Stimulated activated CD8-positive, alpha-beta memory T cell treated with anti-CD3 and anti-CD28 coated beads, Interleukin-7, amount 100 ng/mL, for 1 hour (primary cell): ENCODE measurements around the gene DMGDH.
A peak's percentile ranks its signal among the peaks of the same experiment; 100 is the strongest.

Experiments
- DNase-seq, 2 donors: peaks; one replicate each; pipeline ENCODE4 v3.0.0-alpha.2; 2020; ENCODE audit warnings: low read depth in 2 of 2

The DMGDH gene

GRCh38 chr5:79070350-79070667 is 835 bp upstream of the DMGDH start:
- no peak for DNase-seq

- DNase-seq, result no peak
These were observed 7.0 kb downstream of the DMGDH start for GRCh38 chr5:79062436-79062835.

GRCh38 chr5:79059674-79060073 is 9.8 kb downstream of the DMGDH start:
- no peak for DNase-seq

- DNase-seq, result no peak
These were observed 12.6 kb downstream of the DMGDH start for GRCh38 chr5:79056847-79057246.

- no peak for DNase-seq
These were observed 14.5 kb downstream of the DMGDH start for GRCh38 chr5:79055017-79055416.

DNA sequence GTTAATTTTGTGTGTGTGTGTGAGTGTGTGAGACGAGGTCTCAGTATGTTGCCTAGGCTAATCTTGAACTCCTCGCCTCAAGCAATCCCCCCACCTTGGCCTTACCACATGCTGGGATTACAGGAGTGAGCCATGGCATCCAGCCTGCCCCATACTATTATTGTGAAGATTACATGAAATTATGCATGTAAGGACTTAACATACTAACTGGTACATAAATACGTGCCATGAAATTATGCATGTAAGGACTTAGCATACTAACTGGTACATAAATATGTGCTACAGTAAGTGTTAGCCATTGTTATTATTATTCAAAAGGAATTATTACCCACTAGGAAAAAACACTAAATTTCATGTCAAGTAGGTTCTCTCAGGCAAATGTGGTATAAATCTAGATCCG is 16.2 kb downstream of the DMGDH start:
- no peak for DNase-seq

DNA sequence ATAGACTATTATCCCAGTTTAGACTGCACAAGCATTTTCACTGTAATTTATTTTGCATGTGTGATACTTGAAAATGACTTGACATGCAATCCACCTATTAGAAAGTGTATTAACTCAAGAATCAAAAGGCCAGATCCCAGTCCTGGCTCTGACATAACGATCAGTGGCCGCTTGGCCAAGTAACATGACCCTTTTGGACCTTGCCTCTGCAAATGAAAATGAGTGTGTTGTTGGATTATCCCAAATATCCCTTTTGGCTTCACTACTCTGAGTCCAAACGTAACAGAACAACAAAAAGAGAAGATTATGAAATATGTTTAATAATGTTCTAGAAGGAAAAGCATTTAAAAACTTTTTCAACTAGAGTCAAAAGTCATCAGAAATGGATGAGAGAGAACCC is 19.0 kb downstream of the DMGDH start:
- DNase-seq, result no peak

DNA sequence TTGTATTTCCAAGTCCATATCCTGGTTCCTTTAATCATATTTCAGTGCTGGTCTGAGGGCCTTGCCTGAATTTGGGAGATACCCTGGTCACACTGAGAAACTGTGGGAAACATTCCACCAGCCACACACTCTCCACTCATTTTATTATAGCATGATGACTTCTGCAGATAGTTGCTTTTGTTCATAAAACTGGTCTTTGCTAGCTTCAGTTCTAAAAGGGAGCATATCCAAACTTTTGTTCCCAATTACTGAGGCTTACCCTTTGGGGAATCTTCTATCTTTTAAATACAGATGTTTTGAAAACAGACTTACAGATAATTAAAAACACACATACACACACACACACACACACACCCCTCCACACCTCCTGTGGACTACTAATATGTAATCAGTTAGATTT is 21.0 kb downstream of the DMGDH start:
- DNase-seq, result no peak

DNA sequence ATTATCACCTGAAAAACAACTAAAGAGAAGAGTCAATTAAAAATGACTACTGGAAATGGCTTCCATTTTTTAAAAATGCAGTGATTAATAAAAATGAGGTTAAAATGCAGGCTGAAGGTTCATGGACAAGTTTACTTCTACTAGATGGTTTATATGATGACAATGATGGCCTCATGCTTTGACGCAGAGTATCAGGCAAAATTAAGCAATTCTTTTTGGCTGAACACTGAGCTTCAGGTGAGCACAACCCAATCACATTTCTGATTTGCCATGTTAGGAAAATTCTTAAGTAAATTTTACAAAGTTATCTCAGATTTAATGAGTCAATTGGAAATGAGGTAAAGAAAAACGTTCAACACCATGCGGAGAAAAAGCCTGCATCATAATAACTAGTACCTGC is 22.3 kb downstream of the DMGDH start:
- no peak for DNase-seq

- no peak for DNase-seq
These were observed 27.3 kb downstream of the DMGDH start for GRCh38 chr5:79042188-79042587.

- DNase-seq, result no peak
These were observed 32.7 kb downstream of the DMGDH start for GRCh38 chr5:79036769-79037168.

GRCh38 chr5:79035237-79035636 is 34.2 kb downstream of the DMGDH start:
- no peak for DNase-seq

GRCh38 chr5:79032782-79033181 is 36.7 kb downstream of the DMGDH start:
- DNase-seq, result no peak

DNA sequence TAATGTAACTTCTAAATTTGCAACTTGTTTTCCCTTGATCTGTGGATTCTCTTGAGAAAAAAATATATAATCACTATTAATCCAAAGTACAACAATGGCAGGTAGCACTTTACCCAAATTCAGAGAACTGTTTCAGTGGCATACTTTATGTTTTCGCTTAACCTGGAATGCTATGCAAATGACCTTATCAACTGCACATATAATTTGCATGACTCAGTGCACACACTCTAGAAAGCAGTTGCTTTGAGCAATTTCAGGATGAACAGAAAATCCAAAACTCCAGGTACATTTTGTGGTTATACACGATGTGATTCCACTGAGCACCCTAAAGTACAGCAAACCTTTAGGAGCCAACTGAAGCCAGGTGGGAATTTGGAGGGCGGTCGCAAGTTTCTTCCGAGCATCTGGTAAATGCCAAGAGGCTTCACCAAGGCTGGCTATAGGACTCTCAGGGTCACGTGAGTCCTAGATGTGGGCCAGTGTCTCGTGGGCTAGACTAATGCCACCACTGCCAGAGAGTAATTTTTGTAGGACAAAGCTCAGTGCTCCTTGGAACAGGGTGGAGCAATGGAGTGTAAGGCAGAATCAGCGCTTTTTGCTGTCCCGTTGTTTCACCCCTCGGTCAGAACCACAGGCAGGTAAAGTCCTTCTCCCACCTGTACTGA is 37.3 kb downstream of the DMGDH start:
- no peak for DNase-seq

- no peak for DNase-seq
These were observed 38.0 kb downstream of the DMGDH start for GRCh38 chr5:79031485-79031867.

DNA sequence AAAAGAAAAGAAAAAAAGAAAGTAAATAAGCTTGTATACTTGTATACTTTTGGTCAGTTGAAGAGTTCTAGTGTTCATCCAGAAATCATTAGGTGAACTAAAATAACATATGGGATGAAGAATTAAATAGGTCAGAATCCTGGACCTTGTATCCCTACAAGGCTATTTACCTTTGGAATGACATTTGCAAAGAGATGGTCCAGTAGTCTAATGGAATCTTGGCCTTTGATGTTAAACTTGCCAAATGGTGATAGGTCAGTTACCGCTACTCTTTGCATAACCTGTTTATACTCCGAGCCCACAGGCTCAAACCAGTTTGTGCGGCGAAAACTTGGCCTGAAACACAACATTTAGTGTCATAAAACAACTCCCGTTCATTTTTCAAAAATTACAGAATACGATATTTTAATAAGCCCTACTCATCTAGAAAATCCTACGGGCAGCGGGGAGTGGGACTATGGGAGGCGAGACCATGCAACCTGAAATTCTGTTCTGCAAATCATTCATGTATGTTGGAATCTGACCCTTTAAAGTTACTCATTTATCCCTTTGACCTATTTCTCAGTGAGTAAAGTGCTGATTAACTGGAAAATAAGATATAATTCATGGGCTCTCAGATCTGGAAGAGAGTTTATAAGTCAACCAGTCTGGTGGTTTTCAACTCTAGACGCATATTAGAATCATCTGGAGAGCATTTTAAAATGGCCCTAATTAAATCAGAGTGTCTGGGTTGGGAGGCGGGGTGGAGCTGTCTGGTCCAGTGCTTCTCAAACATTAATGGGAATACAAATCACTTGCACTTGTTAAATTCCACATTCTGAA is 38.6 kb downstream of the DMGDH start:
- no peak for DNase-seq

DNA sequence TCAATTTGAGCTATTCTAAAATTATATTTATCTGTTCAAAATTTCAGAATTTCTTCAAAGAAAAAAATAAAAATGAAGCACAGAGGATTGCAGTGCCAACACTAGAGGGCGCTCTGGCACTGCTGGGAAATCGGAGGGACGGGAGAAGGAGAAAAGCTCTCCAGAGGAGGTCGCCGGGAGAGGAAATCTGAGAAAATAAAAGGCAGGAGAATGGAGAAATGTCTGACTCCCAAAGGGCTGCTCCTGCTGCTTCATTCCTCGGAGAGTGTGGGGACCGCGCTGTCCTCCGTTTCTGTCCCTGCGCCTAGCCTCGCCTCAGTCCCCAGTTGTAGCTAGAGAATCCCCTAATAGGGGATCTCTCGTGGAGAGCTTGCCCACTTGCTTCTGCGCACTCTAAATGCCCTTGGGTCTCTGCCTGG is 44.4 kb downstream of the DMGDH start:
- peak in 1 of 2 donors; percentile 19 for DNase-seq

GRCh38 chr5:79023947-79024346 is 45.5 kb downstream of the DMGDH start:
- no peak for DNase-seq

DNA sequence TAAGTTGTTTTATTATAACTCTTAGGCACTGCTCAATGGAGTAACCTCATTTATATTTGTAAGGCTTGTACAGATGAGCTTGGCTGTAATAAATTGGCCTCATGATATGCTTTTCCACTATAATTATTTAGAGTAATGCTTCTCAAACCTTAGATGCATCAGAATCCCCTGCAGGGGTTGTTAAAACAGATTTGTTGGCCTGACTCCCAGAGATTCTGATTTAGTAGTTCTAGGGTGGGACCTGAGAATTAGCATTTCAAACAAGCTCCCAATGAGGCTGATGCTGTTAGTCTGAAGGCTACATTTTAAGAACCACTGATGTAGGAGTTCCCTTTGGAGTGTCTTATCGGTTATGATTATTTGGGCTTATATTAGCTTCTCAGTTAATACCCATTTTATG is 46.1 kb downstream of the DMGDH start:
- no peak for DNase-seq

DNA sequence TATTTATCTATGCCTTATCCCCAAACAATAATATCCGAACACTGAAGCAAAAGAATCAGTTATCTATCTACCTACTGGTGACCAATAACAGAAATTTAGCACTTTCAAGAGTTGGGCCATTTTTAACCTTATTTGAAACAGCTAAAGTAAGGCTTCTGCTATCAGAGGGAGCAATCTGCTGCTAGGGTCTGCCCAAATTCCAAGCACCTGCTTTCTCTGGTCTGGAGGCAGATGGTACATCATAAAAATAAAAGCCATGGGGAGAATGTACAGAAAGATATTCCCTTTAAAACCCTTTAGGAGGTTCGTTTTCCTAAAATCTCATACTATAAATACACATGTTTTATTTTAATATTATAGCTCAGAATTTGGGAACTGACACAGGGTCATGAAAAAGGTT is 46.7 kb downstream of the DMGDH start:
- no peak for DNase-seq

- DNase-seq, result no peak
These were observed 47.7 kb downstream of the DMGDH start for GRCh38 chr5:79021753-79022152.

DNA sequence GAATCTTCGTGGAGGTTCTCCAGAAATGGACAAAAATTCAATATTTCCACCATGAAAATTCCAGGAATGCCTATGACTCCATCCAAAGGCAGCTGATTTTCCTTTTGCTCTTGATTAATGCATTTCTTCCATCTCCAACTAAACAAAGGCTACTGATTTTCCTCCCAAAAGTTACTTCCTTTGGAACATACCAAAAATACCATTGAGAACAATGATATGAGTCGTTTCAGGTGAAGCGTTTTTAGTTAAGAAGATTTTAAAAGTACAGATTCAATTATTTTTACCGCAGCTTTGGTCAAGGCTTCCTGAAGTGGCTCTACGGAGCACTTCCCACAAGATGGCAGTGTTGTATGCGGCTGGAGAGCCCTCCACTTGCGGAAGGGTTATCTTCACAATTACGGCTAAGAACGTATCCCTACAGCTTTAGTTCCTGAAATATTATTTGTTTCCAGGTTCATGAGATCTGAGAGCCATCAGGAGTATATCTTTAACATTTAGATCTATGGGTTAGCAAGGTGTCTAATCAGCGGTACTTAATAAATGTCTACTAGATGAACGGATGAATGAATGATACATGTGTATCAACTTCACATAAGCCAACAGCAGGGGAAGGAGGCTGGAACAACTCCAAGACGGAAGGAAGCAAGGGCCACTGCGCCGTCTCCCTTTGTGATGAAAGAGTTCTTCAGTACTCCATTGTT is 48.5 kb downstream of the DMGDH start:
- no peak for DNase-seq

DNA sequence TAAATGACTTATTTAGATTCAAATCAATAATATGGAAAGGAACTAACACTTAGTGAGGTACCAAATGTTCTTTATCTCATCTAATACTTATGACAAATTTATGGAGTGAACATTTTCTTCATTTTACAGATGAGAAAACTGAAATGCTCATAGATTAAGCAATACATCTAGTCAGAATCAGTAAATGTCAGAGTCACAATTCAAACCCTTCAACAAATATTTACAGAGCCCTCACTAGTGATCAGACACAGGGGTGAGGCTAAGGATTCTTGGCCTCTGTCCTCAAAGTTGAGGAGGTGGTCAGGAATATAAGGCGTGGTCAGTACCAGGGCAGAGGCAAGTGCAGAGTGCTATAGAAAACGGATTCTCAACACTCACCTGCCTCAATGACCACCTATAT is 54.8 kb downstream of the DMGDH start:
- DNase-seq, result no peak
